ENCODE data around the gene TRIML1.

- no peak for TF ChIP-seq POLR2AphosphoS5 (IDR thresholded peaks at IDR 0.05)
- no peak for TF ChIP-seq CTCF (IDR thresholded peaks at IDR 0.05)
Observed at GRCh38 chr4:188171551-188171950, 32.3 kb downstream of the TRIML1 start.
